SK-N-SH (cell line): ENCODE data around the gene IL1F10. TPM values are rescaled to one million over a fixed set of nuclear protein-coding genes. Genes with fewer than 3 reads are reported as not detected.

ENCODE experiments used
- CTCF ChIA-PET: fragments of 300-600, 350-600 bp; formaldehyde crosslinking; extraction: SDS; loops from one replicate; lab custom pipeline; 2021; lab: Yijun Ruan, JAX
- POLR2A ChIA-PET: fragments of 350-600 bp; sonication (Branson Sonifier 250); formaldehyde crosslinking; extraction: SDS; loops from one replicate; lab custom pipeline; 2020; ENCODE audit warnings: antibody characterized with exemption, inconsistent platforms; lab: Yijun Ruan, JAX
- DNase-seq: peaks from one replicate; pipeline ENCODE4 v3.0.0; 2012
- H2AFZ ChIP-seq: fragments of 200-600 bp; sonication (generic); 2 replicates; pipeline ENCODE4 v1.8.1; 2016; ENCODE audit warnings: antibody characterized with exemption, mild to moderate bottlenecking, low read depth
- H3F3A ChIP-seq: fragments of 200-600 bp; sonication (generic); replicated peaks from 2 replicates; pipeline ENCODE3; 2016; ENCODE audit warnings: antibody characterized with exemption, mild to moderate bottlenecking; ENCODE audit not compliant: insufficient read depth
- H3K27ac ChIP-seq, 2 experiments: fragments of 200-500 bp in 1 of 2; fragments of 200-600 bp in 1 of 2; sonication (Bioruptor generic) in 1 of 2; sonication (generic), shearing (Covaris generic) in 1 of 2; 2 replicates each; pipeline versions ENCODE4 v1.5.1 to v1.6.1; 2014 to 2016; ENCODE audit warnings: low read depth in 2 of 2, inconsistent platforms in 1 of 2, low read length in 1 of 2, mild to moderate bottlenecking in 1 of 2, mixed read lengths in 1 of 2
- H3K27me3 ChIP-seq: fragments of 200-600 bp; sonication (generic), shearing (Covaris generic); 2 replicates; pipeline ENCODE4 v1.6.1; 2016; ENCODE audit warnings: mixed run types; ENCODE audit not compliant: insufficient read depth
- H3K36me3 ChIP-seq, 2 experiments: fragments of 200-500 bp in 1 of 2; fragments of 200-600 bp in 1 of 2; sonication (Bioruptor generic) in 1 of 2; sonication (generic) in 1 of 2; replicated peaks in 1 of 2; 2 replicates each; pipeline versions ENCODE3 to v1.5.1; 2014 to 2016; ENCODE audit warnings: low read length in 1 of 2, mild to moderate bottlenecking in 1 of 2; ENCODE audit not compliant: insufficient read depth in 2 of 2, control insufficient read depth in 1 of 2
- H3K4me1 ChIP-seq, 2 experiments: fragments of 200-500 bp in 1 of 2; fragments of 200-600 bp in 1 of 2; sonication (Bioruptor generic) in 1 of 2; sonication (generic), shearing (Covaris generic) in 1 of 2; 2 replicates each; pipeline versions ENCODE4 v1.5.1 to v1.6.1; 2014 to 2016; ENCODE audit warnings: low read depth in 1 of 2, low read length in 1 of 2, mixed run types in 1 of 2; ENCODE audit not compliant: insufficient read depth in 2 of 2, control insufficient read depth in 1 of 2
- H3K4me2 ChIP-seq: fragments of 200-600 bp; sonication (generic), shearing (Covaris generic); 2 replicates; pipeline ENCODE4 v1.6.1; 2017; ENCODE audit warnings: mixed run types
- H3K4me3 ChIP-seq, 2 experiments: fragments of 200-500 bp in 1 of 2; fragments of 200-600 bp in 1 of 2; sonication (Bioruptor generic) in 1 of 2; sonication (generic), shearing (Covaris generic) in 1 of 2; 2 replicates each; pipeline versions ENCODE4 v1.5.1 to v1.8.1; 2014 to 2016; ENCODE audit warnings: low read depth in 2 of 2, inconsistent platforms in 1 of 2, low read length in 1 of 2, mild to moderate bottlenecking in 1 of 2, mixed read lengths in 1 of 2, moderate library complexity in 1 of 2
- H3K79me2 ChIP-seq: fragments of 200-600 bp; sonication (generic); 2 replicates; pipeline ENCODE4 v1.8.1; 2017; ENCODE audit warnings: mild to moderate bottlenecking; ENCODE audit not compliant: insufficient read depth
- H3K9ac ChIP-seq: fragments of 200-600 bp; sonication (generic); 2 replicates; pipeline ENCODE4 v1.6.1; 2017; ENCODE audit warnings: mixed run types
- H3K9me2 ChIP-seq: fragments of 200-600 bp; sonication (generic); 2 replicates; pipeline ENCODE4 v1.6.1; 2017; ENCODE audit warnings: mixed run types
- H3K9me3 ChIP-seq: fragments of 200-600 bp; sonication (generic); 2 replicates; pipeline ENCODE4 v1.6.1; 2017; ENCODE audit warnings: mixed run types, mild to moderate bottlenecking, moderate library complexity
- H4K20me1 ChIP-seq: fragments of 200-600 bp; sonication (generic); 2 replicates; pipeline ENCODE4 v1.6.1; 2017; ENCODE audit warnings: mild to moderate bottlenecking, mixed run types; ENCODE audit not compliant: insufficient read depth
- CHD2 ChIP-seq: fragments of 150-350 bp; IDR thresholded peaks from 2 replicates; pipeline ENCODE4 v1.6.1; 2018; ENCODE audit warnings: low read length; ENCODE audit not compliant: partially characterized antibody
- EP300 ChIP-seq, 2 experiments: IDR thresholded peaks; 2 replicates each; pipeline versions ENCODE4 v1.4.0 to v1.6.1; 2012; ENCODE audit warnings: borderline replicate concordance in 1 of 2, low read depth in 1 of 2, low read length in 1 of 2
- FOSL2 ChIP-seq: IDR thresholded peaks from 2 replicates; pipeline ENCODE4 v1.4.0; 2012; ENCODE audit warnings: low read depth, mild to moderate bottlenecking, moderate library complexity, borderline replicate concordance
- FOXJ3 ChIP-seq: sonication (generic); formaldehyde crosslinking; IDR thresholded peaks from 2 replicates; pipeline ENCODE4 v1.5.1; 2020; ENCODE audit warnings: mild to moderate bottlenecking, missing genetic modification reagents
- FOXM1 ChIP-seq: IDR thresholded peaks from 2 replicates; pipeline ENCODE4 v1.4.0; 2012; ENCODE audit warnings: low read depth, mild to moderate bottlenecking
- GATA2 ChIP-seq: sonication (generic); formaldehyde crosslinking; IDR thresholded peaks from 2 replicates; pipeline ENCODE4 v1.5.0; 2020; ENCODE audit warnings: mild to moderate bottlenecking, missing genetic modification reagents
- JUND ChIP-seq: IDR thresholded peaks from 2 replicates; pipeline ENCODE4 v1.4.0; 2012
- MAX ChIP-seq: IDR thresholded peaks from 2 replicates; pipeline ENCODE4 v1.4.0; 2012; ENCODE audit warnings: low read depth
- MXI1 ChIP-seq: IDR thresholded peaks from 2 replicates; pipeline ENCODE4 v1.6.1; 2012; ENCODE audit warnings: mild to moderate bottlenecking, low read depth, low read length, improper control_type of control experiment
- PBX3 ChIP-seq: IDR thresholded peaks from 2 replicates; pipeline ENCODE4; 2012
- RCOR1 ChIP-seq: fragments of 150-350 bp; IDR thresholded peaks from 2 replicates; pipeline ENCODE4 v1.6.1; 2017; ENCODE audit warnings: antibody characterized with exemption, low read length
- RFX5 ChIP-seq: IDR thresholded peaks from 2 replicates; pipeline ENCODE4 v1.6.1; 2012; ENCODE audit warnings: mild to moderate bottlenecking, improper control_type of control experiment, low read length
- RXRA ChIP-seq: IDR thresholded peaks from 2 replicates; pipeline ENCODE4 v1.4.0; 2012; ENCODE audit warnings: low read depth, mild to moderate bottlenecking, borderline replicate concordance
- SIN3A ChIP-seq: IDR thresholded peaks from 2 replicates; pipeline ENCODE4 v1.6.1; 2012; ENCODE audit warnings: low read depth, mild to moderate bottlenecking, low read length, moderate library complexity, borderline replicate concordance
- SMC3 ChIP-seq: IDR thresholded peaks from 2 replicates; pipeline ENCODE4 v1.6.1; 2012; ENCODE audit warnings: low read depth, low read length, improper control_type of control experiment
- TEAD4 ChIP-seq: IDR thresholded peaks from 2 replicates; pipeline ENCODE4 v1.4.0; 2012; ENCODE audit warnings: mild to moderate bottlenecking, borderline replicate concordance; ENCODE audit not compliant: insufficient read depth
- USF2 ChIP-seq: fragments of 150-350 bp; IDR thresholded peaks from 2 replicates; pipeline ENCODE4 v1.6.1; 2017; ENCODE audit warnings: antibody characterized with exemption, low read length, low read depth, borderline replicate concordance
- YY1 ChIP-seq: IDR thresholded peaks from 2 replicates; pipeline ENCODE4 v1.4.0; 2012; ENCODE audit warnings: low read depth, mild to moderate bottlenecking
- WGBS: methylation state at CpG from one replicate; pipeline ENCODE4 v1.1.6; 2017; ENCODE audit warnings: low lambda C conversion rate; 5-methylcytosine and 5-hydroxymethylcytosine counted together
- polyA plus RNA-seq, 3 experiments: library from polyadenylated mRNA; depleted of rRNA; stranded (reverse); fragments of >200 nt; gene quantifications; 2 replicates each; pipeline ENCODE4 v1.2.3, GENCODE V29; 2012
- TF ChIP-seq, protein P1 (sequence below): fragments of 200-600 bp; sonication (generic); IDR thresholded peaks from 2 replicates; pipeline ENCODE4 v1.6.1; 2017; ENCODE audit warnings: antibody characterized with exemption, mild to moderate bottlenecking, moderate library complexity
- TF ChIP-seq, protein P2 (sequence below): IDR thresholded peaks from 2 replicates; pipeline ENCODE4 v1.4.0; 2012; ENCODE audit warnings: low read depth, borderline replicate concordance

IL1F10 gene
- polyA plus RNA-seq, 1 of the 3 experiments (the other 2 are of a cell fraction) = not detected

DNA sequence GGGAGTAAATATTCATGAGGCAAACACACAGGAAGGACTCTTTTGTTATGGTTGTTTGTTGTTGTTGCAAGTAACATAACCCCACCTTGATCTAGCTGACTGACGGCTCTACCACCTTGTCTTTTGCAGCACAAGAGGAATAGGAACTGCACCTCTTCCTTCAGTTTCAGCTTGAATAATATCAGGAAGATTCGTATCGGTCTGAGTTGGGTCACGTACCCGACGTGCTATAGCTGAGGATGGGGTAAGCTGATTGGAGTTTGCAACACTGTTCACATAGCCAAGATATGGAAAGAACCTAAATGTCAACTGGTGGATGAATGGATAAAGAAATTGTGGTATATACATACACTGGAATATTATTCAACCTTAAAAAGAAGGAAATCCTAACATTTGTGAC, 45.1 kb downstream of the IL1F10 start:
- Histone ChIP-seq H3K27me3 (no peaks in the 10 kb centered on the region; the same call in 1 of the 2 replicates), H3K9ac (no peak overlapping the region), H3F3A (no peaks in the 10 kb centered on the region), H3K9me2 (no peaks in the 10 kb centered on the region), H3K4me3 (no peak overlapping the region), H3K4me1 (no peaks in the 10 kb centered on the region; a peak in 1 of 4 replicates), H3K27ac (no peak overlapping the region), H4K20me1 (no peaks in the 10 kb centered on the region), H3K9me3 (no peaks in the 10 kb centered on the region), H3K4me2 (no peak overlapping the region), H3K36me3 (no peaks in the 10 kb centered on the region), H3K79me2 (no peaks in the 10 kb centered on the region), H2AFZ (no peak overlapping the region)
- CTCF ChIA-PET = interaction anchor here (0.6 to 1.5 kb wide), 5 partner anchors 24 to 277 kb away, joined by 3 to 4 read pairs (median 3); no protein-coding TSS in a partner anchor
- POLR2A ChIA-PET = no interaction called here
- DNase-seq = no peak
- 11% methylated on average over 6 of the region's 6 CpGs for WGBS
- TF ChIP-seq EP300 (IDR thresholded peaks at IDR 0.05; ENCODE audit: borderline replicate concordance in 1 of 2, low read depth in 1 of 2, low read length in 1 of 2) = no peak
- TF ChIP-seq FOXJ3 = no peak
- TF ChIP-seq GATA2 = no peak
- TF ChIP-seq RFX5 = no peak
- TF ChIP-seq, protein P1, sequence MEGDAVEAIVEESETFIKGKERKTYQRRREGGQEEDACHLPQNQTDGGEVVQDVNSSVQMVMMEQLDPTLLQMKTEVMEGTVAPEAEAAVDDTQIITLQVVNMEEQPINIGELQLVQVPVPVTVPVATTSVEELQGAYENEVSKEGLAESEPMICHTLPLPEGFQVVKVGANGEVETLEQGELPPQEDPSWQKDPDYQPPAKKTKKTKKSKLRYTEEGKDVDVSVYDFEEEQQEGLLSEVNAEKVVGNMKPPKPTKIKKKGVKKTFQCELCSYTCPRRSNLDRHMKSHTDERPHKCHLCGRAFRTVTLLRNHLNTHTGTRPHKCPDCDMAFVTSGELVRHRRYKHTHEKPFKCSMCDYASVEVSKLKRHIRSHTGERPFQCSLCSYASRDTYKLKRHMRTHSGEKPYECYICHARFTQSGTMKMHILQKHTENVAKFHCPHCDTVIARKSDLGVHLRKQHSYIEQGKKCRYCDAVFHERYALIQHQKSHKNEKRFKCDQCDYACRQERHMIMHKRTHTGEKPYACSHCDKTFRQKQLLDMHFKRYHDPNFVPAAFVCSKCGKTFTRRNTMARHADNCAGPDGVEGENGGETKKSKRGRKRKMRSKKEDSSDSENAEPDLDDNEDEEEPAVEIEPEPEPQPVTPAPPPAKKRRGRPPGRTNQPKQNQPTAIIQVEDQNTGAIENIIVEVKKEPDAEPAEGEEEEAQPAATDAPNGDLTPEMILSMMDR = no peak
- TF ChIP-seq SIN3A = no peak
- TF ChIP-seq RXRA = no peak
- TF ChIP-seq, protein P2, sequence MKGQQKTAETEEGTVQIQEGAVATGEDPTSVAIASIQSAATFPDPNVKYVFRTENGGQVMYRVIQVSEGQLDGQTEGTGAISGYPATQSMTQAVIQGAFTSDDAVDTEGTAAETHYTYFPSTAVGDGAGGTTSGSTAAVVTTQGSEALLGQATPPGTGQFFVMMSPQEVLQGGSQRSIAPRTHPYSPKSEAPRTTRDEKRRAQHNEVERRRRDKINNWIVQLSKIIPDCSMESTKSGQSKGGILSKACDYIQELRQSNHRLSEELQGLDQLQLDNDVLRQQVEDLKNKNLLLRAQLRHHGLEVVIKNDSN = no peak
- no peak for TF ChIP-seq MAX
- no peak for TF ChIP-seq USF2
- no peak for TF ChIP-seq FOXM1
- no peak for TF ChIP-seq JUND
- no peak for TF ChIP-seq PBX3
- TF ChIP-seq FOSL2 = no peak
- no peak for TF ChIP-seq TEAD4
- no peak for TF ChIP-seq CHD2
- no peak for TF ChIP-seq SMC3
- TF ChIP-seq MXI1 = no peak
- TF ChIP-seq RCOR1 = no peak
- no peak for TF ChIP-seq YY1
